Right cardiac atrium (tissue), 5 donors: ENCODE data around the gene PIK3R1. TPM values are rescaled to one million over a fixed set of nuclear protein-coding genes. Genes with fewer than 3 reads are reported as not detected.

ENCODE experiments used
- ATAC-seq, 2 donors: fragments of 200-7000 bp; cut with Tn5 transposase; one replicate each; pipeline versions ENCODE4 v1.8.0 to v1.9.1; 2020; ENCODE audit warnings: moderate library complexity in 2 of 2, mild to moderate bottlenecking in 1 of 2
- DNase-seq, 3 donors: peaks; one replicate each; pipeline ENCODE4 v3.0.0-alpha.2; 2020
- H3K27ac ChIP-seq: one replicate; pipeline ENCODE4 v1.5.1; 2013; ENCODE audit warnings: mild to moderate bottlenecking, low read length, control low read depth, moderate library complexity
- H3K27me3 ChIP-seq: one replicate; pipeline ENCODE4 v1.6.1; 2013; ENCODE audit not compliant: control insufficient read depth, insufficient read depth
- H3K4me1 ChIP-seq: one replicate; pipeline ENCODE4 v1.6.1; 2013; ENCODE audit warnings: low read length; ENCODE audit not compliant: control insufficient read depth, insufficient read depth
- H3K4me3 ChIP-seq: one replicate; pipeline ENCODE4 v1.5.1; 2013; ENCODE audit warnings: low read length, control low read depth
- H3K9me3 ChIP-seq: one replicate; pipeline ENCODE4 v1.6.1; 2013; ENCODE audit warnings: low read length; ENCODE audit not compliant: control insufficient read depth
- WGBS: extraction: QIAGEN DNeasy Blood & Tissue Kit; methylation state at CpG from one replicate; pipeline ENCODE4 v1.1.7; 2013; 5-methylcytosine and 5-hydroxymethylcytosine counted together
- intact Hi-C, 4 donors: fragments of 100-400 bp; cut with DNase I; formaldehyde crosslinking; loops; one replicate each; pipeline versions ENCODE4 v1.11.0 to v1.14.0; 2022 to 2023
- polyA plus RNA-seq: library from polyadenylated mRNA; stranded (reverse); fragments of 200-250 nt; gene quantifications from one replicate; pipeline ENCODE4 v1.2.3, GENCODE V29; 2013
- total RNA-seq, 4 donors: library from RNA; stranded (reverse); fragmentation: NEBNext Ultra II Directional; extraction: Animal tissue kit (Norgen Biotek cat#: 25700); gene quantifications; one replicate each; pipeline ENCODE4 v1.2.1, GENCODE V29; 2021
- donor health status: healthy with polysubstance abuse.
- donor health status: DM: no; HTN: yes; CAD: no.
- donor health status: DM: no; HTN: no; CAD: no.
- donor health status: DM: no; HTN: yes; CAD: no; lungs with severe emphysema.
- donor health status: DM: yes; HTN: yes; CAD: no.

The PIK3R1 gene
- total and polyA plus RNA-seq, 5 donors = 29.7 to 170 (median 105) TPM

GRCh38 chr5:68306361-68307014 is 90.9 kb downstream of the PIK3R1 start:
- Histone ChIP-seq H3K27ac (no peak overlapping the region), H3K4me1 (peaks cover 3% of the 10 kb centered on the region), H3K4me3 (no peak overlapping the region), H3K9me3 (no peaks in the 10 kb centered on the region), H3K27me3 (no peaks in the 10 kb centered on the region)
- 63% methylated on average over 7 of the region's 7 CpGs for WGBS
- intact Hi-C loops = no loop called here
- no peak for DNase-seq
- no peak for ATAC-seq

- H3K27me3 ChIP-seq = no peaks in the 10 kb centered on the region
- H3K27ac ChIP-seq = no peak overlapping the region
- DNase-seq (no peak), ATAC-seq (no peak)
- H3K4me1 ChIP-seq = no peaks in the 10 kb centered on the region
- WGBS = 91% methylated on average over 2 of the region's 2 CpGs
- no peaks in the 10 kb centered on the region for H3K9me3 ChIP-seq
- no peak overlapping the region for H3K4me3 ChIP-seq
- intact Hi-C loops = loop anchor here in 1 of 4 donors (2.0 kb wide), 1 partner anchor 35 kb away; no protein-coding TSS in a partner anchor
Measured at GRCh38 chr5:68313336-68313735, 97.8 kb downstream of the PIK3R1 start.

GRCh38 chr5:68314465-68314864 is 98.9 kb downstream of the PIK3R1 start:
- DNase-seq (no peak), ATAC-seq (no peak)
- Histone ChIP-seq H3K27ac (no peak overlapping the region), H3K4me3 (no peak overlapping the region), H3K9me3 (no peaks in the 10 kb centered on the region), H3K27me3 (no peaks in the 10 kb centered on the region), H3K4me1 (no peaks in the 10 kb centered on the region)
- 86% methylated on average over 2 of the region's 2 CpGs for WGBS
- intact Hi-C loops = no loop called here

DNA sequence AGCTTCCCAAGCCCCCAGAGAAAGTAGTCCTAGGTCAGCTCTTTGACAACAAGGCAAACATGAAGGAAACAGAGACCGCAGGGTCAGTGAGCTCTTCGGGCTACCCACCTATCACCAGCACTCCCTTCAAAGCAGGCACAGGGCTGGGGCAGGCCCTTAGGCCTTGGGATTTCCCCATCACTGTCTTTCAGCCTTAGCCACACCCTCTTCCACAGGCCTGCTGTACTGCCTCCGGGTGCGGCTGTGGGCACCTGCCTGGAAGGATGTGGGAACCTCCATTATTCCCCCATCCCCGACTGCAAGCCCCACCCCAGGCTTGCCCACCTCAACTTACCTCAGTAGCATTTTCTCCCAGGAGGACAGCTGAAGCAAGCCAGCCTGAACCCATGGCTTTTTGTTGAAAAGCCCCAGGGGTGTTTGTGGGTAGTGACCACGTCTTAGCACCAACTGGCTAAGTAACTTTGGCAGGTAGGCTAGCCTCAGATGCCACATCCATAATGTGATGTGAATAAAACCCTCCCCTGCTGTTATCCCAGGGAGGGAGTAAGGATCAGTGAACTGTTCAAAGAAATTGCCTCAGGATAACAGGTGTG is 100.2 kb downstream of the PIK3R1 start:
- ATAC-seq = peak in 1 of 2 donors; percentile 44
- WGBS = 83% methylated on average over 6 of the region's 6 CpGs
- intact Hi-C loops = no loop called here

DNA sequence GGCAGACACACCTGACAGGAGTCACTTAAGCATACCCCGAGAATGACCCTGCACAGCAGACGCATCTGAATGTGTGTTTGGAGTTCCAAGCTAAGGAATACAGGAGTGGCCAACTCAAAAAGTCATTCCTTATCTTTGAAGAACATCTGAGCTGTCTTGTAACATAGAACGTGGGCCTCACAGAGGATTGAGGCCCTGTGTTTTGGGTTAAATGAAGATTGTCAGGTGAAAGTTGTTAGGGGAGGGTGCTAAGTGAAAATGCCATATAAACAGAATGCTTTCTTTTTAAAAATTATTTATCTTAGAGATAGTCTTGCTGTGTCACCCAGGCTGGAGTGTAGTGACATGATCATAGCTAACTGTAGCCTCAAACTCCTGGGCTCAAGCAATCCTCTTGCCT is 100.9 kb downstream of the PIK3R1 start:
- Histone ChIP-seq H3K4me1 (no peaks in the 10 kb centered on the region), H3K27ac (no peak overlapping the region), H3K9me3 (no peaks in the 10 kb centered on the region), H3K27me3 (no peaks in the 10 kb centered on the region), H3K4me3 (no peak overlapping the region)
- DNase-seq = no peak
- intact Hi-C loops = no loop called here
- ATAC-seq = no peak
- 91% methylated on average over 3 of the region's 3 CpGs for WGBS

More for the DNA sequence above, 100.2 kb downstream of the PIK3R1 start:
- Histone ChIP-seq H3K27ac (no peak overlapping the region), H3K4me3 (no peak overlapping the region), H3K4me1 (no peaks in the 10 kb centered on the region), H3K27me3 (no peaks in the 10 kb centered on the region), H3K9me3 (no peaks in the 10 kb centered on the region)
- DNase-seq = no peak

DNA sequence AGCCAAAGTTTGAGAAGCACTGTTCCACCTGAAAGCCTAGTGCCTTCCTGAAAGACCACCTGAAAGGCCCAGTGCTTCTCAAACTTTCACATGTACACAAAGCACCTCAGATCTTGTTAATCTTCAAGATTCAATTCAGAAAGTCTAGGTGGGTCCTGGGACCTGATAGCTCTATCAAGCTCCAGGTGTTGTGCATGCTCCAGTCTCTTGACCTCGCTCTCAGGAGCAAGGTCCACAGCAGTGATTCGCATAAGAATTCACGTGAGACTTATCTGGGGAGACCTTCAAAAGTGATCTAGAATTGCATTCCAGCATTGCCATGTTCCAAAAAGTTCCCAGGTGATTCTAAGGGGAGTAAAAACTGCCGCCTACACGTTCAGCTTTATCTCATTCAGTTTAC is 102.1 kb downstream of the PIK3R1 start:
- DNase-seq = no peak
- H3K4me3 ChIP-seq = no peak overlapping the region
- intact Hi-C loops = no loop called here
- WGBS = 92% methylated on average over 5 of the region's 5 CpGs
- ATAC-seq = no peak
- no peaks in the 10 kb centered on the region for H3K4me1 ChIP-seq
- H3K9me3 ChIP-seq = no peaks in the 10 kb centered on the region
- H3K27me3 ChIP-seq = no peaks in the 10 kb centered on the region
- no peak overlapping the region for H3K27ac ChIP-seq

- Histone ChIP-seq H3K4me1 (no peaks in the 10 kb centered on the region), H3K9me3 (no peaks in the 10 kb centered on the region), H3K27me3 (no peaks in the 10 kb centered on the region), H3K27ac (no peak overlapping the region), H3K4me3 (no peak overlapping the region)
- DNase-seq (no peak), ATAC-seq (no peak)
- intact Hi-C loops = no loop called here
- WGBS = 90% methylated on average over 6 of the region's 6 CpGs
Measured at GRCh38 chr5:68318955-68319705, 103.6 kb downstream of the PIK3R1 start.

DNA sequence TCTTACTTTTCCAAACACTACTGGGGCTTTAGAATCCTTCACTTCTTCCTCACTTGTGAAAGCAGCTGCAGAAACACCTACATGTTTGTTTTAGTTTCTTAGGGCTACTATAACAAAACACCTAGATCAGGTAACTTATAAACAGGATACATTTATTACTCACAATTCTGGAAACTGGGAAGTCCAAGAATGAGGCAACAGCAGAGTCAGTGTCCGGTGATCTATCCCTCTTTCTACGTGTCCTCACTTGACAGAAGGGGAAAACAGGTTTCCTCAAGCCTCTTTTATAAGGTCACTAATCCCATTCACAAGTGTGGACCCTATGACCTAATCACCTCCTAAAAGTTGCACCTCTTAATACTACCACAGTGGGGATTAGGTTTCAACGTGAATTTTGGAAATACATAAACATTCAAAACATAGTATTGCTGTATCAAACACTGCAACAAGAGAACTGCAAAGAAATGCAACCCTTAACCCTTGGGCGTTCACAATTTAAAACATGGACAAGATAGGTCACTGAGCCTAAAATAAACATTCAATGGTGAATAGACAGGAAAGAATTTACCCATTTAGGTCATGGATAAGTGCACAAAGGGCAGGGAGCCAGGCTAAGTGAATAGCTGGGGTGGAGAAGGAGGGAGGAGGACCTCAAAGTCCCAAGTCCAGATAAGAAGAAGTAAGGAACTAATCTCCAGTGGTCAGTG is 104.3 kb downstream of the PIK3R1 start:
- H3K27me3 ChIP-seq = no peaks in the 10 kb centered on the region
- no peaks in the 10 kb centered on the region for H3K4me1 ChIP-seq
- intact Hi-C loops = no loop called here
- no peak overlapping the region for H3K27ac ChIP-seq
- no peak for DNase-seq
- no peak overlapping the region for H3K4me3 ChIP-seq
- peak; percentile 22 to 52 for ATAC-seq
- WGBS = 68% methylated on average over 4 of the region's 4 CpGs
- no peaks in the 10 kb centered on the region for H3K9me3 ChIP-seq

- WGBS = 74% methylated on average over 5 of the region's 5 CpGs
- H3K27ac ChIP-seq = no peak overlapping the region
- ATAC-seq (peak; percentile 37 to 51), DNase-seq (no peak)
- no peaks in the 10 kb centered on the region for H3K27me3 ChIP-seq
- no peaks in the 10 kb centered on the region for H3K4me1 ChIP-seq
- H3K4me3 ChIP-seq = no peak overlapping the region
- intact Hi-C loops = no loop called here
- no peaks in the 10 kb centered on the region for H3K9me3 ChIP-seq
Measured at GRCh38 chr5:68320413-68320986, 104.9 kb downstream of the PIK3R1 start.

DNA sequence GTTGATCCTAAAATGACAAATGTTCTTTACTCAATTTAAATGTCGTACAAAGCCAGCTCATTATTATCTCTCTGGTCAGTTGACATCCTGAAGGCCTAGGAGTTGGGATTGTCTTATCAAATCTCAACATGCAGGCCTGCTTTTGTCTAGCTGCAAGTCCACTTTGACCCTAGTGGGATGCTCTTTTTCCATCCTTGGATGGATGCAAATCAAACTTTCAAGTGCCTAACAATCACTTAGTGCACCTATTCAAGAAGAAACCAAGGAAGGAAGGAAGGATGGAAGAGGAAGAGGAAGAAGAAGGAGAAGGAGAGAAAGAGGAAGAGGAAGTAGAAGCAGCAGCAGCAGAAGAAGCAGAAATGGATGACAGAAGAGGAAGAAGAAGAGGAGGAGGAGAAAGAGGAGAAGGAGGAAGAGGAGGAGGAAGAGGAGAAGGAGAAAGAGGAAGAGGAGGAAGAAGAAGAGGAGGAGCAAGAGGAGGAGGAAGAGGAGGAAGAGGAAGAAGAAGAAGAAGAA is 109.6 kb downstream of the PIK3R1 start:
- ATAC-seq = no peak
- DNase-seq = no peak
- intact Hi-C loops = no loop called here
- Histone ChIP-seq H3K4me1 (peaks cover 2% of the 10 kb centered on the region), H3K4me3 (no peak overlapping the region), H3K9me3 (no peaks in the 10 kb centered on the region), H3K27me3 (no peaks in the 10 kb centered on the region), H3K27ac (no peak overlapping the region)
- 86% methylated on average over 1 of the region's 1 CpG for WGBS
